Esophagus muscularis mucosa (tissue), 4 donors: ENCODE results near the gene SYTL1.

Source experiments
- EP300 ChIP-seq: sonication (generic); formaldehyde crosslinking; IDR thresholded peaks from one replicate; pipeline ENCODE4 v1.6.1; 2017; ENCODE audit warnings: antibody characterized with exemption
- POLR2A ChIP-seq: fragments of 450-650 bp; IDR thresholded peaks from one replicate; pipeline ENCODE4 v1.6.1; 2017; ENCODE audit warnings: antibody characterized with exemption, moderate library complexity, mild to moderate bottlenecking, low read depth
- TF ChIP-seq, protein P1 (sequence below), 3 experiments: fragments of 200-600 bp in 2 of 3; fragments of 450-650 bp in 1 of 3; sonication (generic) in 2 of 3; IDR thresholded peaks; one replicate each; pipeline ENCODE4 v1.5.1; 2017 to 2019; ENCODE audit warnings: antibody characterized with exemption in 3 of 3, mild to moderate bottlenecking in 2 of 3, moderate library complexity in 1 of 3

DNA sequence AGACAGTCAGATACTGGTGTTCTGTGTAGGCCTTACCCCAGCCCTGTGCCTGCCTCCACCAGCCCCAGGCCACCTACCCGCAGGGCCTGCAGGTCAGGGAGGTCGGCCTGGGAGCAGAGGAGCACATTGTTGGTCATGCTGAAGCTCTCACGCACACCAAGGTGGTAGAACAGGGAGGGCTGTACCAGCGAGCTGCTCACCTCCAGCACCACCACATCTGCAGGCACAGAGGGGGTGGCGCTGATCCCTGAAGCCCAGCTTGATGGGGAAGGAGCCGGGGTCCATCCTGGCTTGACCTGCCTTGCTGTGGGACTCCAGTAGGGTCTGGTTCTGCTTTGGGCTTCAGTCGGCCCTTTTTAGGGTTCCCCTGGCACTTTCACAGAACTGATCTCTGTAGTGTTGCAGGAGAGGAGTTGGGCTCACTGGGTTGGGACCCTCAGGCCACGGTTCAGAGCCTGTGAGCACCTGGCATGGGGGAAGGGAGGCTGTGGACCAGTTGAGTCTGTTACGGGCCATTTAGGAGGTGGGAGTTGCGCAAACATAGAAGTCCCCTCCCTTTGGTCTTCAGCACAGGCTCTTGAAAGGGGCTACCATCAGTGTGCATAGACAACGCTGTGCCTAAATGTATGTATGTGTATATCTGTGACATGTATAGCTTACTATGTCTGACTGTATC, 23.0 kb downstream of the SYTL1 start:
- TF ChIP-seq, protein P1, sequence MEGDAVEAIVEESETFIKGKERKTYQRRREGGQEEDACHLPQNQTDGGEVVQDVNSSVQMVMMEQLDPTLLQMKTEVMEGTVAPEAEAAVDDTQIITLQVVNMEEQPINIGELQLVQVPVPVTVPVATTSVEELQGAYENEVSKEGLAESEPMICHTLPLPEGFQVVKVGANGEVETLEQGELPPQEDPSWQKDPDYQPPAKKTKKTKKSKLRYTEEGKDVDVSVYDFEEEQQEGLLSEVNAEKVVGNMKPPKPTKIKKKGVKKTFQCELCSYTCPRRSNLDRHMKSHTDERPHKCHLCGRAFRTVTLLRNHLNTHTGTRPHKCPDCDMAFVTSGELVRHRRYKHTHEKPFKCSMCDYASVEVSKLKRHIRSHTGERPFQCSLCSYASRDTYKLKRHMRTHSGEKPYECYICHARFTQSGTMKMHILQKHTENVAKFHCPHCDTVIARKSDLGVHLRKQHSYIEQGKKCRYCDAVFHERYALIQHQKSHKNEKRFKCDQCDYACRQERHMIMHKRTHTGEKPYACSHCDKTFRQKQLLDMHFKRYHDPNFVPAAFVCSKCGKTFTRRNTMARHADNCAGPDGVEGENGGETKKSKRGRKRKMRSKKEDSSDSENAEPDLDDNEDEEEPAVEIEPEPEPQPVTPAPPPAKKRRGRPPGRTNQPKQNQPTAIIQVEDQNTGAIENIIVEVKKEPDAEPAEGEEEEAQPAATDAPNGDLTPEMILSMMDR (IDR thresholded peaks at IDR 0.05), result no peak
- TF ChIP-seq POLR2A, result no peak
- TF ChIP-seq EP300, result no peak
